ENCODE data around the gene FAM193A.
"Not testable (repeated sequence)": the region's sequence is repeated elsewhere in the genome, so short reads cannot be mapped to it uniquely, and the experiment has no call there.

FAM193A gene

GRCh38 chr4:2618729-2619128, 82.3 kb downstream of the FAM193A start:
- not testable (repeated sequence) for DNase-seq

DNA sequence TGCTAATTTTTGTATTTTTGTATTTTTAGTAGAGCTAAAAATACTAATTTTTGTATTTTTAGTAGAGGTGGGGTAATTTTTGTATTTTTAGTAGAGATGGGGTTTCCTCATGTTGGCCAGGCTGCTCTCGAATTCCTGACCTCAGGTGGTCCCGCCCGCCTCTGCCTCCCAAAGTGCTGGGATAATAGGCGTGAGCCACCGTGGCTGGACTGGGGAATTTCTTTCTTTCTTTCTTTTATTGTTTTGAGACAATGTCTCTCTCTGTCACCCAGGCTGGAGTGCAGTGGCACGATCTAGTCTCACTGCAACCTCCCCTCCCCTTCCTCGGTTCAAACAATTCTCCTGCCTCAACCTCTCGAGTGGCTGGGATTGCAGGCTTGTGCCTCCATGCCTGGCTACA, 83.0 kb downstream of the FAM193A start:
- DNase-seq: no peak

DNA sequence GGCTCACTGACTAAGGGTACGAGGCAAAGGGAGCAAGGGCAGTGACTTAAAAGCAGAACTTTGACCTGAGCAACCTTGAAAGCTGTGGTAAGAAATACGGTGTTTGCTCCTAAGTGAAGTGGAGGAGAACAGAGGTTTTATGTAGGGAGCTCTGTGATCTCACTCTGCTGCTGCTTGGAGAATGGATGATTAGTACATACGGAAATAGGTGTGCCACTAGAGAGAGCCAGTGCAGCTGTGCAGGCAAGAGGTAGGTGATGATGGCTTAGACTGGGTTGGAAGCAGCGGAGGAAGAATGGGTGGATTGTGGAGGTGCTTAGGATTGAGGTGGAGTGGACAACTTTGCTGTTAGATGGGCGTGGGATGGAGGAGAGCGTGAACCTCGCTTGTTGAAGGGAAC, 85.0 kb downstream of the FAM193A start:
- DNase-seq: no peak

- no peak for DNase-seq
Measured at GRCh38 chr4:2623442-2623841, 87.0 kb downstream of the FAM193A start.

DNA sequence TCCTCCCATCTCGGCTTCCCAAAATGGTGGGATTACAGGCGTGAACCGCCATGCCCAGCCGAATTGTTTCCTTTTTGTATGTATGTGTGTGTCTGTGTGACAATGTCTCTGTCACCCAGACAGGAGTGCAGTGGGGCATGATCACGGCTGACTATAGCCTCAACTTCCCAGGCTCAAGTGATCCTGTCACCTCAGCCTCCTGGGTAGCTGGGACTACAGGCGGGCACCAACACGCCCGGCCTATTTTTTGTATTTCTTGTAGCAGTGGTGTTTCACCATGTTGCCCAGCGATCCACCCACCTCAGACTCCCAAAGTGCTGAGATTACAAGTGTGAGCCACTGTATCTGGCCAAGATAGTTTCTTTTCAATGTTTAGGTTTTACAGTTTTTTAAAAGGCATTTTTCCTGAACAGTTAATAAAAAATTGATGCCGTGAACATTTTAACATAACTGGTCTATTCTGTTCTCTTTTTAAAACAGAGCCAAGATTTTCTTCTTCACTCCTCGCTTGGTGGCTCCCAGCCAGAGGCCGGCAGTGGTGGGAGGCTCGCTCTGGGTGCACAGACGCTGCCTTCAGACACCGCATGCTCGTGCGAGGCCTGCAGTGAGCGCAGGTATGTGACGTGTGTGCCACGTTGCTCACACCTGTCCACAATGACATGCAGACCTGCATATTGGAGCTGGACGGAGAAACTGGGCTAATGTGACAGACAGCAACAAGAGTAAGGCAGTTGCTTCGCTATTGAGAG, 88.5 kb downstream of the FAM193A start:
- DNase-seq: no peak

GRCh38 chr4:2626231-2626630, 89.8 kb downstream of the FAM193A start:
- DNase-seq: no peak

DNA sequence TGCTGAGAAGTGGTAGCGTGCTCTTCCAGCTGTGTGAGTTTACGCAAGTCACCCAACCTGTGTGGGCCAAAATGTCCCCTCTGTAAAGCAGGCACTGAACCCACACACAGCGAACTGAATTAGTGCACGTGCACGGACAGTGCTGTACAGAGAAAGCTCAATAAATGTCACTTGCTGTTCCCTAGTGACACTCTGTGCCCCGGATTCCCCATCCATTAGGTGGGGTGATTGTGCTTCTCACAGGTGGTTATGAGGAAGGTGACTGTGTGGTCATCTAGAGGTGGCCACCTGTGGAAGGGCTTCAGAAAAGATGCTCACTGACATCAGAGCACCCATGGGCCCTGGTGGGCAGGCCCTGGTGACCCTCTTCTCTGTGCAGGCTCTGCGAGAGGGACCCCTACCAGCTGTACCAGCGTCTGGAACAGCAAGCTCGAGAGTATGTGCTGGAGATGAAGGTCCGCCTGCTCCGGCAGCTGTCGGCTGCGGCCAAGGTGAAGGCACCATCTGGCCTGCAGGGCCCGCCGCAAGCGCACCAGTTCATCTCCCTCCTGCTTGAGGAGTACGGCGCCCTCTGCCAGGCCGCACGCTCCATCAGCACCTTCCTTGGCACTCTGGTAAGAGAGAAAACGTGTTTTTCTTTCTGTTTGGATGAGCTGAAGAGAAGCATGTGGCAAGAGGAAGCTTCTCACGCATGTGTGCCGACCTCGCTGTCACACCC, 94.3 kb downstream of the FAM193A start:
- no peak for DNase-seq

DNA sequence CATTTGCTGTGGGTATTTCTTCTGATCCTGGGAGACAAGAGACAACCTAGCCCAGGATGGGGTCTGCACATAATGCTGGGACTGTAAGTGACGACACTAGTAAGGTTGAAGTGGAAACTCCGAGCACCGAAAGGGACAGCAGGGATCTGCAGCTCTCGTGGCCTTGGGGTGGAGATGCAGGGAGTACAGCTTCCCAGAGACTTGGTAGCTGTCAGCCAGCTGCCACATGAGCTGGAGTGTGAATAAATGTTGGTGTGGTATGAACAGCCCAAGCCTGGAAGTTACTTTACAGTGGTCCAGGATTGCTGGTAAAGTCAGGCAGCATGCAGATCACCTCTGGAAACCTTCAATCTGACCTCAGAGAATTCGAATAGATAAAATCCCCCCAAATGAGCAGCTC, 97.6 kb downstream of the FAM193A start:
- no peak for DNase-seq

- no peak for DNase-seq
Measured at GRCh38 chr4:2636331-2636730, 99.9 kb downstream of the FAM193A start.

- DNase-seq: not testable (repeated sequence)
Measured at GRCh38 chr4:2636994-2637393, 100.5 kb downstream of the FAM193A start.

DNA sequence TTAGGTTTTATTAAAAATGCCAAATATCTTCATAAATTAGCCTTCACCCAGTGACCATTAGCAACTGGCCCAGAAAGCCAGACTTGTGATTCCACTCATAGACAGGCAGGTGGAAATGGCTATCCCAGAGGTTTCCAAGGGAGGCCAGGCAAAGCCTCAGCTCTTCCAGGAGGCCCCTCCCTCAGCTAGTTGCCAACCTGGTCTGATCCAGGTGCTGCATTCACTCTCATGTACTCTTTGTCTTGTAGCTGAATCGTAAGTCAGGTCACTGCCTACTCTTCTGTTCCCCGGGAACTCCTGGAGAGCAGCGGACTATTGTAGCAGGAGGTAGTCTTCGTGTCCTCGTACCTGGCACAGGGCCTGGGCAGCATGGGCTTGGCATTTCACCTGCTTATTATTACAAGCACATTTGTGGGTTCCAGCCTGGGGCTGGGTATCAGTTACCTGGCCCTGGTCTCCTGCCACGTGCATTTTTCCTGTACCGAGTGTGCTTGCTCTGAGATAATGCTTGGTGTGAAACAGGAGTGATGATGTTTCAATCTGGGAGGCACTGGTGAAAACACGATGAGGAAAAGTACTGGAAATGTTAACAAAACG, 101.6 kb downstream of the FAM193A start:
- no peak for DNase-seq

DNA sequence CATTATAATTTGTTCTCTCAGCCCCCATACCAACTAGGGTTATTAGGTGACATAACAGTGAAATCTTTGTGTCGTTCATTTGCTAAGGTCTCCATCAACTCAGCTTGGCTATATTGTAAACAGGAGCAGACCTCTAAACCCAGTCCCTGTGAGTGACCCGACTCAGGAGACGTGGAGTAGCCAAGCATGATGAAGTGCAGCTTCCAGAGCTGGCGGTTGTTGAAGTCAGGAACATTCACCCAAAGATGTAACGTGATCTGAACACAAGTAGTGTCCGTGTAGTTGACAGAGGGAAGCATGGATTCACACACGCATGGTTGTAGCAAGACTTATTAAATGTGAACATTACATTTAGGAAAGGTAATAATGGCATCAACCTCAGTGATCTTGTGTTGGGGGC, 102.3 kb downstream of the FAM193A start:
- no peak for DNase-seq

DNA sequence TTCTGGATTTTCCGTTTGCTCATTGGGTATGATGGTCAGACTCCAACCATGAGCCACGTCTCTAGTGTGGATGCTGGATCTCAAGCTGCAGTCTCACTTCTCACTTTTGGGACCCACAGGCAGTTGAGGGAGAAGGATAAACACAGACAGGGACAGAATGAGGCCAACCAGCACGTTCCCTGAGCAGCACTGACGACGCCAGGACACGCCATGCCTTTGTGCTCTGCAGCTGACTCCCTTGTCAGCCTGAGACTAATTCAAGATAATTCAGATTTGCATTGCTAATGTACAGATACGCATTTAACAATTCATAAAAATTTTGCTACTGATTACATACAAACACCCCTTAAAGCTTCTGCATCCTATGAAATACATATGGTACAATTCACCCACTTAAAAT, 106.5 kb downstream of the FAM193A start:
- DNase-seq: no peak

DNA sequence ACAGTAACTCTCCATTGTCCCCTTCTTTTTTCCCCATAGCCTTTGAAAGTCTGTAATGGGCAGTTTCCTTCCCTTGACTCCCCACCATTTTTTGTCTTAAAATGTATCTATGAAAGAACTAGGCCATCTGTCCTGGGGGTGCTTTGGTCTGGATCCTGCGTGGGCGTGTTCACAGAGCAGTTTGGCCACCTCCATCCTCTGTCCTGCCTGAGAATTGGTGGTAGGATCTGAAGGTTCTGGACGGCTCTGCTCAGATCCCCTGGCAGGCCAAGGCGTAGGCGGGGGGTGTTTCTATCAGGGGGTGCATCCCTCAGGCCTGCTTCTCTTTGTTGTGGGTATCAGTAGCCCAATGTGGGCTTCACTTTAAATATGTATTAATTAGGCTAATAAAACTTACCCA, 107.1 kb downstream of the FAM193A start:
- no peak for DNase-seq

DNA sequence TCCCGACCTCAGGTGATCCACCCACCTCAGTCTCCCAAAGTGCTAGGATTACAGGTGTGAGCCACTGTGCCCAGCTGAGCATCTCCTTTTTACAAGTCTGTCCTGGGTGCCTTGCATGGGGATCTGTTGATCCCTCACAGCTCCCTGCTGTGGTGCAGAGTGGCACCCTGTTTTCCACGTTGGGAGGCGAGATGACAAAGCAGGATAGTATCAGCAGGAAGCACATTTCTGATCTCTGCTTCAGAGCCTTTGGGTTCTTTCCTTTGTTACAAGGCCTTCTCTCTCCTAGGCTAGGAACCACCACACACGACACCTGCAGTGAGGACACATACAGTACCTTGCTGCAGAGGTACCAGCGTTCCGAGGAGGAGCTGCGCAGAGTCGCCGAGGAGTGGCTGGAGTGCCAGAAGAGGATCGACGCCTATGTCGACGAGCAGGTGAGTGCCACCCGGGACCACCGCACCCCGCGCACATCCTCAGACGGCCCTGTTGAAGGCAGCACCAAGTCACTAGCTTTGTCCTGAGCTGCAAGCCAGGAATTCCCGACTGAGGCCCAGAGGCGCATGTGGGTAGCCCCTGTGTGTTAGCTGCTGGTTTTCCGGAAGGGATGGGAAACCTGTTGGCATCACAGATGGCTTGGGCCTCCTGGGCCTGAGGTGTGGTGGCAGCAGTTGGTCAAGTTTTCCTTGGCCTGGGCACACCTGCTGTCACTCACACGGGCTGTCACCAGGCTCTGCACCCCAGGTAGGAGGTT, 110.1 kb downstream of the FAM193A start:
- no peak for DNase-seq

- no peak for DNase-seq
Measured at GRCh38 chr4:2647403-2648158, 111.1 kb downstream of the FAM193A start.

DNA sequence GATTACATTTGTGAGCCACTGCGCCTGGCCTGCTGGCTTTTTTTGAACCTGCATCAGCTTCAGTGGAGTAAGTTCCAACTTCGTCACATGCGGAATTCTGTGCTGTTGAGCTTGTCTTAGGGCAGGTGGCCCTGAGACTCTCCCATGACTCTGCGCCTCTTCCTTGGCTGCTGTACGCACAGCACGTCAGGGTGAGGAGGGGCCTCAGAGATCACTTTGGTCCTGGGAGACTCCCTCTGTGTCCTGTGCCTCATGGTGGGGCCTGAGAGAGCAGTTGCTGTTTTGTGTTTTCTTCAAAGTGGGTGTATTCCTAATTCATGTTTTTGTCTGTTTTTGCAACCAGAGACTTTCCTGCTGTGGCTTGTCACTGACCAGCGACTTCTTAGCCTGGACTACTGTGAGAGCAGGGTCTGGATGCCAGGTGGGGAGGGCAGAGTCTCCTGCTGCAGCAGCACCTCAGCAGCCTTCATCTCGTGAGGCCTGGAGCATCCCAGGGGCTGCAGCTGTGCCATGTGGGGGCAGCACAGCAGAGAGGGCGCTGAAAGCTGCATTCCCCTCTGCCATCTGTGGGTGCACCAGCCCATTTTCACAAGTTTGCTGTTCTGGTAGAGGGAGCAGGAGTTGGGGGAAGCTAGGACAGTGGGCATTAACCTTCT, 111.8 kb downstream of the FAM193A start:
- DNase-seq: no peak

DNA sequence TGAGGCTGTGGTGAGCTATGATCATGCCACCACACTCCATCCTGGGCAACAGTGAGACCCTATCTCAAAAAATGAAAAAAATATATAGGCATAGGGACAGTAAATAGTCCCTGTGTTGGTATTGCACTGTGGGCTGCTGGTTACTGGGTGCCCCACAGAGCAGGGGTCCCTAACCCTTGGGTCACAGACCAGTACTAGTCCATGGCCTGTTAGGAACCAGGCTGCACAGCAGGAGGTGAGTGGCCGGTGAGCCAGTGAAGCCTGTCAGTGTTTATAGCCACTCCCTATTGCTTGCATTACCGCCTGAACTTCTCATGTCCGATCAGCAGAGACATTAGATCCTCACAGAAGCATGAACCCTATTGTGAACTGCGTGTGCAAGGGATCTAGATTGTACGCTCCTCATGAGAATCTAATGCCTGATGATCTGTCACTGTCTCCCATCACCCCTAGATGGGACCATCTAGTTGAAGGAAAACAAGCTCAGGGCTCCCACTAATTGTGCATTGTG, 113.2 kb downstream of the FAM193A start:
- no peak for DNase-seq

GRCh38 chr4:2650276-2650675, 113.8 kb downstream of the FAM193A start:
- DNase-seq: no peak

GRCh38 chr4:2651546-2651945, 115.1 kb downstream of the FAM193A start:
- no peak for DNase-seq

DNA sequence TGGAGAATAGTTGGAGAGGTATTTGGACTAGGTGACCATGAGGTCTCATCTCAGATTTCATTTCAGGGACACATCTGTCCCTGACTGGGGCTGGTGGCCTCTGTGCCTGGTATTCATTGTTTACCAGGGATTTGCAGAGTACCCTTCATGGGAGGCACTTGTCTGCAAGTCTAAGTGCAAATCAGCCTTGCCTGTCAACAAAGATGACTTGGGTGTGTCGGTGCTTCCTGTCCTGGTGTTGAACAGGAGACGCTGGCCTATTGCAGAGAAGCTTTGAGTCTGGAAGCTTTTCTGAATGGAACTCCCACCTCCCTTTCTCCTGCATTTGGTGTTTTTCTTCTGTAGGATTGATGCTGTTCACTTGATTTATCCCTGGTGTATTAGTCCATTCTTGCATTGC, 115.6 kb downstream of the FAM193A start:
- DNase-seq: no peak
